ENCODE measurements around the gene PGGHG. TPM values are rescaled to one million over a fixed set of nuclear protein-coding genes. Genes with fewer than 3 reads are reported as not detected.

Gene PGGHG
- total RNA-seq, 1 donor from 2014 or later: 20.5 TPM

GRCh38 chr11:297586-298405 lies 8.9 kb downstream of the PGGHG start:
- H3K4me2 ChIP-seq: no peak overlapping the region
- no peak overlapping the region for H3K9ac ChIP-seq
- H3K4me3 ChIP-seq: no peak overlapping the region
- H4K20me1 ChIP-seq (ENCODE audit: low read depth): no peaks in the 10 kb centered on the region
- peaks cover 6% of the 10 kb centered on the region for H3K27me3 Mint-ChIP-seq (ENCODE audit: insufficient read depth, low read depth)
- no peaks in the 10 kb centered on the region for H3K36me3 ChIP-seq
- H3K79me2 ChIP-seq (ENCODE audit: low read depth): no peaks in the 10 kb centered on the region
- H3K27me3 ChIP-seq: no peaks in the 10 kb centered on the region
- peaks cover 17% of the 10 kb centered on the region for H3K4me1 Mint-ChIP-seq
- H3K27ac Mint-ChIP-seq: peak overlapping the region; percentile 92
- TF ChIP-seq EZH2 (IDR thresholded peaks at IDR 0.05): no peak
- no peak for TF ChIP-seq EZH2phosphoT487 (IDR thresholded peaks at IDR 0.05)
- no peak for TF ChIP-seq CTCF (IDR thresholded peaks at IDR 0.05)
- peaks cover 9% of the 10 kb centered on the region for H3K9me3 Mint-ChIP-seq
- H2AFZ ChIP-seq (replicated peaks): no peak overlapping the region
- no peaks in the 10 kb centered on the region for H3K9me3 ChIP-seq (ENCODE audit: low read depth)
- H3K27ac ChIP-seq: no peak overlapping the region
- H3K4me3 Mint-ChIP-seq: no peak overlapping the region
- H3K4me1 ChIP-seq: peaks cover 13% of the 10 kb centered on the region
- peak; percentile 24 for DNase-seq (ENCODE audit: low spot score)
- H3K36me3 Mint-ChIP-seq: no peaks in the 10 kb centered on the region
- peaks cover 6% of the 10 kb centered on the region for H3F3A ChIP-seq (ENCODE audit: low read depth)

GRCh38 chr11:298406-299065 lies 9.6 kb downstream of the PGGHG start:
- peaks cover 8% of the 10 kb centered on the region for H3F3A ChIP-seq (ENCODE audit: low read depth)
- H3K4me2 ChIP-seq: no peak overlapping the region
- peaks cover 13% of the 10 kb centered on the region for H3K4me1 ChIP-seq
- Mint-ChIP-seq H3K9me3 (peaks cover 13% of the 10 kb centered on the region), H3K27ac (peak overlapping the region; percentile 37), H3K4me1 (peaks cover 17% of the 10 kb centered on the region), H3K27me3 (ENCODE audit: insufficient read depth, low read depth) (peaks cover 8% of the 10 kb centered on the region), H3K36me3 (no peaks in the 10 kb centered on the region), H3K4me3 (no peak overlapping the region)
- DNase-seq (ENCODE audit: low spot score): no peak
- no peaks in the 10 kb centered on the region for H4K20me1 ChIP-seq (ENCODE audit: low read depth)
- no peak overlapping the region for H2AFZ ChIP-seq (replicated peaks)
- H3K36me3 ChIP-seq: no peaks in the 10 kb centered on the region
- no peak overlapping the region for H3K27ac ChIP-seq
- H3K4me3 ChIP-seq: no peak overlapping the region
- no peaks in the 10 kb centered on the region for H3K27me3 ChIP-seq
- TF ChIP-seq EZH2phosphoT487 (IDR thresholded peaks at IDR 0.05): no peak
- no peak for TF ChIP-seq EZH2 (IDR thresholded peaks at IDR 0.05)
- TF ChIP-seq CTCF (IDR thresholded peaks at IDR 0.05): no peak
- no peak overlapping the region for H3K9ac ChIP-seq
- H3K9me3 ChIP-seq (ENCODE audit: low read depth): no peaks in the 10 kb centered on the region
- no peaks in the 10 kb centered on the region for H3K79me2 ChIP-seq (ENCODE audit: low read depth)

GRCh38 chr11:299081-299891 lies 10.4 kb downstream of the PGGHG start, which contains the start of gene IFITM5:
TSS of gene IFITM5 (minus strand) at chr11:299526. CDS start at chr11:299490, 36 bp downstream.
- no peak within 1 kb of the TSS for H3K4me2 ChIP-seq
- DNase-seq (ENCODE audit: low spot score): no peak
- peaks cover 13% of the 10 kb centered on the region for H3K4me1 ChIP-seq
- H3K27ac Mint-ChIP-seq: peak within 1 kb of the TSS; percentile 37
- H4K20me1 ChIP-seq (ENCODE audit: low read depth): no peaks in the 10 kb centered on the region
- H3K9me3 Mint-ChIP-seq: peaks cover 16% of the 10 kb centered on the region
- no peaks in the 10 kb centered on the region for H3K36me3 Mint-ChIP-seq
- no peak within 1 kb of the TSS for H2AFZ ChIP-seq (replicated peaks)
- peaks cover 10% of the 10 kb centered on the region for H3F3A ChIP-seq (ENCODE audit: low read depth)
- TF ChIP-seq CTCF (IDR thresholded peaks at IDR 0.05) (no peak), EZH2phosphoT487 (IDR thresholded peaks at IDR 0.05) (no peak), EZH2 (IDR thresholded peaks at IDR 0.05) (no peak)
- no peak within 1 kb of the TSS for H3K9ac ChIP-seq
- H3K79me2 ChIP-seq (ENCODE audit: low read depth): no peaks in the 10 kb centered on the region
- H3K27me3 Mint-ChIP-seq (ENCODE audit: insufficient read depth, low read depth): peaks cover 8% of the 10 kb centered on the region
- H3K4me1 Mint-ChIP-seq: peaks cover 17% of the 10 kb centered on the region
- no peaks in the 10 kb centered on the region for H3K36me3 ChIP-seq
- H3K4me3 ChIP-seq: no peak within 1 kb of the TSS
- H3K4me3 Mint-ChIP-seq: no peak within 1 kb of the TSS
- no peak within 1 kb of the TSS for H3K27ac ChIP-seq
- no peaks in the 10 kb centered on the region for H3K9me3 ChIP-seq (ENCODE audit: low read depth)
- no peaks in the 10 kb centered on the region for H3K27me3 ChIP-seq
